Thyroid gland (tissue), 4 donors: ENCODE data around the gene KPNA2. TPM values are rescaled to one million over a fixed set of nuclear protein-coding genes. Genes with fewer than 3 reads are reported as not detected.
"Not testable (repeated sequence)": the region's sequence is repeated elsewhere in the genome, so short reads cannot be mapped to it uniquely, and the experiment has no call there.

ENCODE experiments used
- DNase-seq, 2 donors: peaks; one replicate each; pipeline ENCODE4 v3.0.0-alpha.2; 2019
- H3K27ac ChIP-seq, 3 donors: fragments of 200-600 bp; sonication (generic); 1 replicate in 2 of 3; 2 replicates in 1 of 3; pipeline ENCODE4 v1.5.1; 2016 to 2019; ENCODE audit warnings: mild to moderate bottlenecking in 1 of 3, moderate library complexity in 1 of 3
- H3K27me3 ChIP-seq: fragments of 200-600 bp; sonication (generic); one replicate; pipeline ENCODE4 v1.5.1; 2019
- H3K36me3 ChIP-seq, 2 donors: fragments of 200-600 bp; sonication (generic); one replicate each; pipeline ENCODE4 v1.5.1; 2016 to 2019
- H3K4me1 ChIP-seq, 2 donors: fragments of 200-600 bp; sonication (generic); one replicate each; pipeline ENCODE4 v1.5.1; 2017 to 2019
- H3K4me3 ChIP-seq, 3 donors: fragments of 200-600 bp; sonication (generic); replicated peaks in 1 of 3; 1 replicate in 2 of 3; 2 replicates in 1 of 3; pipeline ENCODE4 v1.5.1; 2016; ENCODE audit warnings: mild to moderate bottlenecking in 1 of 3
- H3K9me3 ChIP-seq: fragments of 200-600 bp; sonication (generic); one replicate; pipeline ENCODE4 v1.5.1; 2017
- CTCF ChIP-seq, 6 experiments: fragments of 200-600 bp in 3 of 6; fragments of 450-650 bp in 3 of 6; sonication (generic) in 3 of 6; IDR thresholded peaks; one replicate each; pipeline ENCODE4 v1.5.1; 2016 to 2019; ENCODE audit warnings: antibody characterized with exemption in 6 of 6, mild to moderate bottlenecking in 2 of 6, inconsistent platforms in 1 of 6, moderate library complexity in 1 of 6
- POLR2A ChIP-seq, 2 donors: fragments of 450-650 bp; IDR thresholded peaks; one replicate each; pipeline ENCODE4 v1.6.1; 2017; ENCODE audit warnings: antibody characterized with exemption in 2 of 2, mild to moderate bottlenecking in 2 of 2, moderate library complexity in 1 of 2
- WGBS, 2 donors: methylation state at CpG; one replicate each; pipeline ENCODE4 v1.1.5; 2017; 5-methylcytosine and 5-hydroxymethylcytosine counted together
- intact Hi-C: fragments of 100-400 bp; cut with DNase I; formaldehyde crosslinking; loops from one replicate; pipeline ENCODE4 v1.15.1; 2023
- total RNA-seq, 4 donors: library from RNA; depleted of rRNA; stranded (reverse); fragments of >200 nt; gene quantifications; one replicate each; pipeline ENCODE4 v1.2.3, GENCODE V29; 2016

Gene KPNA2
- total RNA-seq, 4 donors from 2014 or later: 13.3 to 25.8 (median 17.5) TPM

GRCh38 chr17:68034452-68034776 lies 1.1 kb upstream of the KPNA2 start:
- no peak overlapping the region for H3K4me3 ChIP-seq
- H3K27me3 ChIP-seq: no peaks in the 10 kb centered on the region
- intact Hi-C loops: loop anchor here (10.0 kb wide), 1 partner anchor 50 kb away; no protein-coding TSS in a partner anchor

GRCh38 chr17:68035131-68035522 lies 408 bp upstream of the KPNA2 start:
- peak; percentile 94 to 95 for DNase-seq
- Histone ChIP-seq H3K36me3 (peaks cover 0 to 5% of the 10 kb centered on the region in 2 donors), H3K4me1 (peaks cover 7 to 13% of the 10 kb centered on the region in 2 donors), H3K27me3 (no peaks in the 10 kb centered on the region), H3K4me3 (no peak overlapping the region), H3K9me3 (no peaks in the 10 kb centered on the region), H3K27ac (no peak overlapping the region)
- TF ChIP-seq CTCF (IDR thresholded peaks at IDR 0.05): no peak
- no peak for TF ChIP-seq POLR2A (IDR thresholded peaks at IDR 0.05)
- intact Hi-C loops: loop anchor here (10.0 kb wide), 1 partner anchor 50 kb away; no protein-coding TSS in a partner anchor
- 4% methylated on average over 21 to 23 of the region's 27 CpGs for WGBS, 2 donors

More at GRCh38 chr17:68034452-68034776, 1.1 kb upstream of the KPNA2 start:
- Histone ChIP-seq H3K4me1 (peaks cover 7 to 13% of the 10 kb centered on the region in 2 donors), H3K27ac (no peak overlapping the region), H3K9me3 (no peaks in the 10 kb centered on the region), H3K36me3 (peaks cover 0 to 5% of the 10 kb centered on the region in 2 donors)
- WGBS, 2 donors: 54 to 55% methylated on average over 1 of the region's 1 CpG
- no peak for DNase-seq
- no peak for TF ChIP-seq CTCF (IDR thresholded peaks at IDR 0.05)
- TF ChIP-seq POLR2A (IDR thresholded peaks at IDR 0.05): no peak

GRCh38 chr17:68036304-68037147 lies 991 bp downstream of the KPNA2 start:
- H3K27me3 ChIP-seq: no peaks in the 10 kb centered on the region
- H3K4me1 ChIP-seq: peaks cover 7 to 13% of the 10 kb centered on the region in 2 donors
- no peaks in the 10 kb centered on the region for H3K9me3 ChIP-seq
- DNase-seq: no peak
- peak overlapping the region in 2 of 3 donors; percentile 56 to 77 for H3K27ac ChIP-seq
- 20% methylated on average over 11 of the region's 11 CpGs for WGBS, 2 donors
- H3K36me3 ChIP-seq: peaks cover 6 to 18% of the 10 kb centered on the region in 2 donors
- TF ChIP-seq CTCF (IDR thresholded peaks at IDR 0.05) (no peak), POLR2A (IDR thresholded peaks at IDR 0.05) (no peak)
- peak overlapping the region in 2 of 3 donors; percentile 72 to 99 for H3K4me3 ChIP-seq
- intact Hi-C loops: loop anchor here (10.0 kb wide), 1 partner anchor 52 kb away; no protein-coding TSS in a partner anchor

GRCh38 chr17:68047153-68047846 lies 11.8 kb downstream of the KPNA2 start:
- DNase-seq: no peak
- Histone ChIP-seq H3K9me3 (no peaks in the 10 kb centered on the region), H3K27ac (no peak overlapping the region), H3K4me3 (no peak overlapping the region), H3K36me3 (peaks cover 10 to 22% of the 10 kb centered on the region in 2 donors), H3K4me1 (peaks cover 0 to 6% of the 10 kb centered on the region in 2 donors), H3K27me3 (no peaks in the 10 kb centered on the region)
- TF ChIP-seq CTCF (IDR thresholded peaks at IDR 0.05): no peak
- TF ChIP-seq POLR2A (IDR thresholded peaks at IDR 0.05): no peak
- 87 to 90% methylated on average over 9 of the region's 9 CpGs for WGBS, 2 donors
- intact Hi-C loops: no loop called here

- 62 to 72% methylated on average over 7 of the region's 7 CpGs for WGBS, 2 donors
Observed at GRCh38 chr17:68047890-68048542, 12.5 kb downstream of the KPNA2 start.

More at GRCh38 chr17:68047890-68048542, 12.5 kb downstream of the KPNA2 start:
- H3K9me3 ChIP-seq, DNase-seq, H3K27me3 ChIP-seq, H3K4me3 ChIP-seq, H3K27ac ChIP-seq, intact Hi-C loops, H3K4me1 ChIP-seq: not testable (repeated sequence)
- H3K36me3 ChIP-seq: peaks cover 8 to 17% of the 10 kb centered on the region in 2 donors
